ENCODE results near the gene STEAP1B.
A peak's percentile ranks its signal among the peaks of the same experiment; 100 is the strongest.

STEAP1B gene

GRCh38 chr7:22485189-22485588 is 14.8 kb downstream of the STEAP1B start:
- no peak for TF ChIP-seq CTCF (IDR thresholded peaks at IDR 0.05; ENCODE audit: insufficient read depth, low read depth, low read length, missing control alignments)
- no peak for DNase-seq (ENCODE audit: low read depth)
- H3K4me3 ChIP-seq (ENCODE audit: low read depth, low read length), result no peak overlapping the region

GRCh38 chr7:22482503-22482902 is 17.5 kb downstream of the STEAP1B start:
- TF ChIP-seq CTCF (IDR thresholded peaks at IDR 0.05; ENCODE audit: insufficient read depth, low read depth, low read length, missing control alignments), result no peak
- no peak for DNase-seq (ENCODE audit: low read depth)

GRCh38 chr7:22481726-22482125 is 18.3 kb downstream of the STEAP1B start:
- no peak overlapping the region for H3K4me3 ChIP-seq (ENCODE audit: low read depth, low read length)
- DNase-seq (ENCODE audit: low read depth), result peak; percentile 56
- TF ChIP-seq CTCF (IDR thresholded peaks at IDR 0.05; ENCODE audit: insufficient read depth, low read depth, low read length, missing control alignments), result no peak

More at GRCh38 chr7:22482503-22482902, 17.5 kb downstream of the STEAP1B start:
- no peak overlapping the region for H3K4me3 ChIP-seq (ENCODE audit: low read depth, low read length)

GRCh38 chr7:22480523-22481075 is 19.4 kb downstream of the STEAP1B start:
- no peak for TF ChIP-seq CTCF (IDR thresholded peaks at IDR 0.05; ENCODE audit: insufficient read depth, low read depth, low read length, missing control alignments)
- no peak for DNase-seq (ENCODE audit: low read depth)
- H3K4me3 ChIP-seq (ENCODE audit: low read depth, low read length), result no peak overlapping the region

GRCh38 chr7:22477876-22478450 is 22.0 kb downstream of the STEAP1B start:
- no peak for TF ChIP-seq CTCF (IDR thresholded peaks at IDR 0.05; ENCODE audit: insufficient read depth, low read depth, low read length, missing control alignments)
- no peak for DNase-seq (ENCODE audit: low read depth)
- no peak overlapping the region for H3K4me3 ChIP-seq (ENCODE audit: low read depth, low read length)

GRCh38 chr7:22477262-22477661 is 22.7 kb downstream of the STEAP1B start:
- no peak for TF ChIP-seq CTCF (IDR thresholded peaks at IDR 0.05; ENCODE audit: insufficient read depth, low read depth, low read length, missing control alignments)
- H3K4me3 ChIP-seq (ENCODE audit: low read depth, low read length), result no peak overlapping the region
- DNase-seq (ENCODE audit: low read depth), result no peak

GRCh38 chr7:22476824-22477223 is 23.2 kb downstream of the STEAP1B start:
- DNase-seq (ENCODE audit: low read depth), result no peak
- no peak for TF ChIP-seq CTCF (IDR thresholded peaks at IDR 0.05; ENCODE audit: insufficient read depth, low read depth, low read length, missing control alignments)
- no peak overlapping the region for H3K4me3 ChIP-seq (ENCODE audit: low read depth, low read length)
